Right lobe of liver (tissue), 4 donors: ENCODE results near the gene HTT-AS.

Experiments
- CTCF ChIP-seq, 4 donors: fragments of 200-600 bp in 3 of 4; fragments of 450-650 bp in 1 of 4; IDR thresholded peaks; one replicate each; pipeline versions ENCODE4 v1.5.1 to v1.8.0; 2016 to 2022; ENCODE audit warnings: antibody characterized with exemption in 4 of 4, mild to moderate bottlenecking in 2 of 4
- POLR2A ChIP-seq: fragments of 450-650 bp; IDR thresholded peaks from one replicate; pipeline ENCODE4 v1.6.1; 2017; ENCODE audit warnings: antibody characterized with exemption, mild to moderate bottlenecking
- donor health status: DM: no; HTN: no; CAD: no.
- donor health status: DM: no; HTN: no; CAD: no.
- donor health status: DM: no; HTN: yes; CAD: no.

GRCh38 chr4:3091464-3091863, 17.1 kb upstream of the HTT-AS start:
- TF ChIP-seq CTCF (IDR thresholded peaks at IDR 0.05), result no peak
- TF ChIP-seq POLR2A, result no peak
